GM19035 (cell line): ENCODE measurements around the gene SYNE1.

ENCODE experiments used
- ATAC-seq: cut with Tn5 transposase; IDR thresholded peaks from one replicate; pipeline ENCODE4 v1.9.1; 2021; ENCODE audit not compliant: unreplicated experiment

Gene SYNE1

DNA sequence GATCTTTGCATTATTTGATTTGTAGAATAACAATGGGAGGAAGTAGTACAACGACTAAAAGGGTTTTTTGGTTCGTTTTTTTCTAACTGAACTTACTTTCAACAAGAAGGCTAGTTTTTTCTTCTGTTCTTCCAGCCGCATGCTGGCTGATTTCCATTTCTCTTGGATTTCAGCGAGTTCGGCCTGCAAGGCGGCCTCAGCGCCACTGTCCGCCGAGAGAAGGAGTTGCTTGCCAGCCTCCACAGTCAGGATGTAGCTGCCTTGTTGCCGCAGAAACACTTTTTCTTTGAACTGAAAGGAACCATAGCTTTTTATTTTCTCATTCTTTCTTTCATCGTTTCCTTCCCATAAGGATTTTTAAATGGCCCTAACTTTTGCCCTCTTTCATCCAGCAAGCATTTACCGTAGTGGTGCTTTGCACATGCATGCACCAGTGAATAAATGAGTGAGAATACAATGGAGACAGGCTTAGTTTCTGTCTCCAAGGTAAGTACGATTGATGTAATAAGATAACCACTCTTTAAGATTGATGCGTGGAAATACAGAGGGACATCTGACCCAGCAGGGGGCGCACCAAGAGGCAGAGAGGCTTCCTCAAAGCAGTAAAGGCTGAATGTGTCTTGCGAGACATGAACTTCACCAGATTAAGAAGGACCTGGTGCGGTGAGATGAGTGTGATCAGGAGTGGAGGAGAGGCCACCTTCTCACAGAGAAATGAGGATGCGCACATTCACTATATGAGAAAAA is 430.9 kb downstream of the SYNE1 start:
- no peak for ATAC-seq

DNA sequence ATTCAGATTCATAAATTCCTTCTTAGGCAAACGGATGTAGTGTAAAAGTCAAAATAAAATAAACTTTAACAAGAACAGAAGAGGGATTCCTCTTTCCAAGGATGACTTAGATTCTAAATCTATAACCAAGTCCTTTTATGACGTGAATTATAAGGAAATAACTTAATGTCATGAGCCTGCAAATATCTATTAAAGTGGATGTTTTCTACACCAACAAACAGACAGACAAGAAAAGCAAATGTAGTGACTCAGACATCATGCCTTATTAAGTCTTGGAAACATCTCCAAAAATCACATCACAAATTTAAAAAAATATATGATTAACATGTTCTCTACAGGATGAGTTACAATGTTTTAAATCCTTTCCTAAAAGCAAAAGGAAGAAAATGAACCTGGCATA is 432.6 kb downstream of the SYNE1 start:
- ATAC-seq: no peak

DNA sequence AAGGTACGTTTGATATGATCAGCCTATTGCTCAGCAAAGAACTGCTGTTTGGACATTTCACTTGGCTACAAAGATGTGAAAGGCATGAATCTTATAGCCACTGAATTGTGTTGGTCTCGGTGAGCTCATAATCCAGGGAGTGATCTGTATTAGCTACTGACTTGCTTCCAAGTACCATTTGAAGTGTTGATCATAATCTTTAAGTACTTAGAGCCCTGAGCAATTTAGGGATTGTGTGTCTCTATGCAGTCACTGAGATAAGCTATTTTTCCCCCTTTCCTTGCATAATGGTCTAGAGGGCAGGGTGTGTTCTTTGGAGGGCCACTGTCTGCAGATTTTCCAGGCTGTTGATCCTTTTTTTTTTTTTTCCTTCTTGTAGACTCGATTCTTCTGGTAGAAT is 436.0 kb downstream of the SYNE1 start:
- ATAC-seq: no peak

DNA sequence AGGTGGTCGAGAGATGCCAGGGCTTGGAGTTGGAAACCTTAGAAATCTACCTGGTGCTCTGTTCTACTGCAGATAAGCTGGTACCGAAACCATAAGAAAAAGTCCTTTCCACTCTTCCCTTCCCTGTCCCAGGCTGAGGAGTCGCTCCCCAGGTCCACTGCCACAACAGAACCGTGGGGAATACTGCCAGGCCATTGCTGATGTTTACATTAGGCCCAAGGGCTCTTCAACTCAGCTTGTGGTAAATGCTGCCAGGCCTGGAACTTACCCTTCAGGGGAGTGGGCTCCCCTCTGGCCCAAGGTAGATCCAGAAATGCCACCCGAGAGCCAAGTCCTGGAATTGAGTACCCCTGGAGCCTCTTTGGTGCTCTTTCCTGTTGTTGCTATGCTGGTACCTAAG is 441.3 kb downstream of the SYNE1 start:
- no peak for ATAC-seq

DNA sequence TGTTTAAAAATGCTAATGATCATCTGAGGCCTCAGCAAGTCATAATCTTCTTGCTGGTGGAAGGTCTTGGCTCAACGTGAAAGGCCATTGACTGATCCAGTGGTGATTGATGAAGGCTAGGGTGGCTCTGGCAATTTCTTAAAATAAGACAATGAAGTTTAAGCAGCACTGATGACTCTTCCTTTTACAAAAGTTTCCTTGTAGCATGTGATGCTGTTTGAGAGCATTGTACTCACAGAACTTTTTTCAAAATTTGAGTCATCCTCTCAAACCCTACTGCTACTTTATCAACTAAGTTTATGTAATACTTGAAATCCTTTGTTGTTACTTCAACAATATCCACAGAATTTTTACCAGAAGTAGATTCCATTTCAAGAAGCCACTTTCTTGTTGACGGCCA is 447.4 kb downstream of the SYNE1 start:
- ATAC-seq: no peak

DNA sequence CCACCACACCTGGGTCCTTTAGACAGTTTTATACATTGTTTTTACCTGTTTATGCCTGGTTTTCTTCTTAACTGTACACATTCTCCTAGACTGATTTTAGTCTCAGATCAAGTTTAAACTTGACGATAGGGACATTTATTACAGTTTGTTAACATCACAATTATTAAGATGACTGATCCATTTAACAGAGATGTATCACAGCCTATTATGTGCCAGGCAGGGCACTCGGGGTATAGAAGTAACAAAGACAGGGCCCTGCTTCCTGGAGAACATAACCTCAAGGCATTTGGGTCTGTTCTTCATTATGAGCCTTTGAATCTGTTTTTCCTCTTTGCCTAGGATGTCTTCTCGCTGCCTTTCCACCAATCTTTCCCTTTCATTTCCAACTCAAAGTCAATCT is 449.2 kb downstream of the SYNE1 start:
- ATAC-seq: no peak

DNA sequence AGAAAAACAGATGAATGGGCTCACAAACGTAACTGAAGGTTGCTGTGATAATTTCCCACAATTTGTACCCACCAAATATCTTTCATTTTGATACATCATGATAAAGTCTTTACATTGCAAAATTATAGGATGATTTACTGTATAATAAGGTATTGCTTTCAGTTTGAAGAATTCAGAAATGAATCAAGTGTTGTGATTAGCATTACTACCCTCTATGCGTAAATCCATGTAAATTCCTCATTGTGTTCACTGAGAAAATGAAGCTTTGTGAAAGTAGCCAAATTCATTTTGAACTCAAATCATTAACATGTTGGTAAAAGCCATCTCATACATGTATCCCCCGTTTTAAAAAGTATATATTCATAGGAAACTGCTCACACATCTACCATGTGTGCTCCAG is 450.3 kb downstream of the SYNE1 start:
- no peak for ATAC-seq

DNA sequence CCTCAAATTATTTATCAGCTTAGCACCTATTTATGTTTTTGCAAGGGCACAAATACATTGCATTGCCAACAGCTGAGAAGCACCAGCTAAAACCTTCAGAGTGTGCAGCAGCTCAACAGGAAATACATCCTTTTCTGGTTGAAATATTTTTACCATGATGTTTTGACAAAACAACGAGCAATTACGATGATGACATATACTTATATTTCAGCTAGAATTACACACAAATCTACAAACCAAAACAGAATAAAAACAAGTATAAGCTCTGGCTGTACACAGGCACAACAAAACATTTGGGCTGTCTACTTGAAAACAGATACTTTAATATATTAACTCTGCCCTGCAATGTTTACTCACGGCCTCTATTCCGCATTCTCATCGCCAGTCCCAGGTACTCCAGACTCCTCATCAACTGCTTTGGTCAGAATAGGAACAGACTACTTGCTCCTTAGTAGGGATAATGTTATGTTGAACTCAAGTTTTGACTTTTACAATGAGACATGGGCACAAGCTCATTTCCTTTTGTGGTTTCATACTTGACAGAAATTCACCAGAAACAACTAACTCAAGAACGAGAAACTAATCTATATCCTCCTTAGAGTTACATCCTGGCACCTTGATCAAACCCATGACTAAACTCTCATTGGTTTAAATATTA is 452.1 kb downstream of the SYNE1 start:
- peak; percentile 60 for ATAC-seq

DNA sequence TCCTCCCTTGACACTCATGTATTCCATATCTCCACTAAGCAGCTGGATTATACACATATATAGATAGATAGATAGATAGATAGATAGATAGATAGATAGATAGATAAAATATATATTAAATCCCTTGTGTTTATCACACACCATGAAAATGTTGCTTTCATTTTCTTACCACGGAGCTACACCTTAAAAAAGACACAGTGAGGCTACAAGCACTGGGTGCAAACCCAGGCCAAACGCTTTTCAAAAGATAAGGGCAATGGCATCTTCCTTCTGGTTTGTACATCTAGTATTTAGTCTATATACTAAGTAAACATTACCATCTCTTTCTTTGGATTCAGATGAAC is 452.6 kb downstream of the SYNE1 start:
- ATAC-seq: peak; percentile 42

DNA sequence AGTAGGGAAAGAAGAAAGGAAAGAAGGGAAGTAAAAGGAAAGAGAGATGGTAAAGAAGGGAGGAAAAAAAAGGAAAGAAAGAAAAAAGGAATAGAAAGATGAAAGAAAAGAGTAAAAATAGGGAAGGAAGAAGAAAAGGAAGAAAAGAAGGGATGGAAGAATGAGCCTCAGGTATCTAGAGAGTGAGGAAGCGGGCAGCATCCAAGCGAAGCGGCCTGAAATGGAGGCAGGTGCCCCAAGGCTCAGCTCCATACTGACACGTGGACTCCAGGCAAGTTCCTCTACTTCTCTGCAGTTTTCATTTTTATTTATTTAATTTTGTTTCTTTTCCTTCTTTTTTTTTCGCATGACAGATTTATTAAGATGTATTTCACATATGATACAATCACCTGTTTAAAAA is 456.6 kb downstream of the SYNE1 start:
- no peak for ATAC-seq

DNA sequence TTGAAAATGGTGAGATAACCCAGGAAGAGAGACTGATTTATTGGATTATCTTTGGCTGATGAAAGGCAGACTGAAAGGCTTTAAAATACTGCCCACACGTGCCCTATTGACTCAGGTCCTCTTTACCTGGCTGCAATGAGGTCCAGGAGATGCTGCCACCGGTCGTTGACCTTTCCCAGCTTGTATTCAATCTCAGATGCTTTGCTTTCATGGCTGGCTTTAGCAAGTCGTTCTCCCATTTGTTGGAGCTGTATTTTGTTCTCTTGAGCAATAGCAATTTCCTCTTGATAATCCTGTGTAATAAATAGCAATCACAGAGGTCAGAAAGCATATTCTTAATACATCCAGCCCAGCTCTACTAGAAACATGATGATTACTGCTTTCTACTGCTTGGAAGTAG is 460.9 kb downstream of the SYNE1 start:
- ATAC-seq: no peak

DNA sequence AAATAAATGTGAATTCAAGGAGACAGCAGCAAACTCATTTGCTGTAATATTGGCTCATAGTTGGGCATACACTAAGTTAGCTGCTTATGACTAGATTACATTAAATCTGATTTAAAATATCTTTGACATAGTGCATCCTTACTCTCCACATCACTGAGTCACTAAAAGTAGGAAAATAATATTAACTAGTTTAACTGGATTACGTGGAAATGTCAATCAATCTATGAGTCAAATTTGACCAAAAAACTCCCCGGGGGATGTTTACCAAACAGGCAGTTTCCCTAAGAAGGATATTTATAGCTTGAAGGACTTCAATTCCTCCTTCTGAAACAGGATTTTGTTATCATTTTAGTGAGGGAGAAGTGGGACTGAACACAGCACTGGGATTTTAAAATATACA is 463.2 kb downstream of the SYNE1 start:
- ATAC-seq: no peak

DNA sequence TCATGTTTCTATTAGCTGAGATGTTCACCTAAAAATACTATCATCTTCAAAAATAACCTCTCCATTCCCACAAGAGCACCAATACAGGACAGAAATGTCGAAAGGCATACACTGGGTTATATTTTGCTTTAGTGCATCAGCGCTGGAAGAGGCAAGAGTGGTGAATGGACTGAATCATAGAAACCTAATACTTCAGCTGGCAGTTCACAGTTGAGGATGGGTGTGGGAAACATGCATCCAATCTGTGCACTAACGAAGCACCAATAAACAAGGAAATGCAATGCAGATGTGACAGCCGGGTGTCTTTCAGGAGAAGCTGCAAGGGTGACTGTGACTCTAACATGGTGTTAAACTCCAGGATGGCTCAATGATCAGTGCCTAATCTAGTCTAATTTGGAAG is 463.8 kb downstream of the SYNE1 start:
- no peak for ATAC-seq

DNA sequence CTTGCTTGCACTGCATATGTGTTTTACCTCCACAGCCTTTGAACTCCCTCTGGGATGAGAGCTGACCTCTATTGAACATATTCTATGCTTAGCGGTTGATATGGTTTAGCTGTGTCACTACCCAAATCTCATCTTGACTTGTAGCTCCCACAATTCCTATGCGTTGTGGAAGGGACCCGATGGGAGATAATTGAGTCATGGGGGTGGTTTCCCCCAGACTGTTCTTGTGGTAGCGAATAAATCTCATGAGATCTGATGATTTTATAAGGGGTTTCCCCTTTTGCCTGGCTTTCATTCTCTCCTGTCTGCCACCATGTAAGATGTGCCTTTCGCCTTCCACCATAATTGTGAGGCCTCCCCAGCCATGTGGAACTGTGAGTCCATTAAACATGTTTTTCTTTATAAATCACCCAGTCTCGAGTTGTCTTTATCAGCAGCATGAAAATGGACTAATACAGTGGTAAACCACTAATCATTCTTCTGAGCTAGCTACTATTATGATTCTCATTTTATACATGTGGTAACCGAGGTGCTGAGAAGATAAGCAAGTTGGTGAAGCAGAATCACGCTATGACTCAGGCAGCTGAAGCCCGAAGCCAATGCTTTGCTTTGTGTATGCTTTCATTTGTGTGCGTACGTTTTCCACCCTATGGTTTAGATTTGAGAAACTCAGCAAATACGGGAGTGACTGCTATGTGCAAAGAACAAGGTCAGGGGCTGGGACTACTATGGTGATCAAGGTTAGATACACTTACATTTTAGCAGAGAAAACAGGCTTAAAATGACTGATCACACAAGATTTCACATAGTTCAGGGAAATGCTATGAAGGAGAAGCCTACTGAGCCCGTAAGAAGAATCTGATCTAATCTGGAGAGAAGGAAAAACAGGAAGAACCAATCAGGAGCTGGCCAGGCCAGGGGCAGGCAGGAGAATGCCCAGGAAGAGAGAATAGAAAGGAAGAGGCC is 466.2 kb downstream of the SYNE1 start:
- peak; percentile 95 for ATAC-seq

DNA sequence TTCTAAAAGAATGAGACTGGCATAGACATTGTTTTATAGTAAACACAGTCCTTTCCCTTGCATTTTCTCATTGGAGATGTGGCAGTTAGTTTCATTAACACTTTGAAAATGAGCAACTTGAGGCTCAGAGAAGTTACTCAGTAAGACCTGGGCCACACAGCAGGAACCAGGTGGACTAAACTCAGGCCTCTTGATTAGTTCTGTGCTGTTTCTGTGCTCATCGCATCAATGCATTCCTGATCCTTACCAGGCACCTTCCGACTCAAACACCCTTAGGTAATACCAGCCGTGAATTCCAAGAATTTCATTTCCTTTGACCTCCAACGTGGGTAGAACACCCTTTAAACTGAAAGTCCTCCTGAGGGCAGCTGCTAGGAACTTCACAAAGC is 466.9 kb downstream of the SYNE1 start:
- ATAC-seq: no peak

DNA sequence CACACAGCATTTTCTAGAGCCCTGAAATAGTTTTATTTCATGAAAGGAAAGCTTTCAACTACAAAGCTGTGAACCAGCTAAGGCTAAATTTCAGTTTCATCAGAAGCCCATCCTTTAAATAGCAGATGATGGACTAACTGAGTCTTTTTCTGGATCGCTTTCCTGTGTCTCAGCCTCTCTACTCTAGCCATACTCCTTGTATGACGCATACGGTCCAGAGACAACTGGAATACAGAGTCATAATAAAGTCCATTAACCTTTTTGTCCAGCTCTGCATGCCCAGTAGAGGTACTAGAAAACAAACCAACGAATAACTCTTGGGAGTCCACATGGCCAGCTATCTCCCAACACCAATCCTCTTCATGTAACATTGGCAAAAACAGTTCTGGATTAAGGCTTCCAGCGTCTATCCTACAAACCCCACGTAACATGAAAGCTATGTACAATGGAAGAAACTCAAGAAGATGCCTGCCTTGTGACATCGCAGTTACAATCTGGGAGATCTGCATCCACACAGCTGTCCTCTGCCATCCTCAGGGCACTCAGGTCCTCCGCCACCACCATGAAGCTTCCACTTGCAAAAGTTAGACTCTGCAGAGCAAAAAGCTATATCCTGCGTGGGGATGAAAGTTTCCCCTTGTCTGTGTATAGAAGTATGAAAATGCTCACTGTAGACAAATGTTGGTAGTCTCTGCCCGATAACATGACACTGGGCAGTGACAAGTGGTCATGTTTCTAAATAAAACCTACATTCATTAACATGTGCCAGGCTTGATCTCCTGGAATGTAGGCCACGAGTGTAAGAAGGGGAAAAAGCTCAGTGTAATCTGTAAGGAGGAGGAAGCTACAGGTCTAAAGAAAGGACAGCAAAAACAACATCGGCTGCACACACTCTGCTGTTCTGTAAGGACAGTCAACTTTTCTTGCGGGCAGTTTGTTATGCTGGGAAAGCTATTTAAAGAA is 469.2 kb downstream of the SYNE1 start:
- no peak for ATAC-seq

DNA sequence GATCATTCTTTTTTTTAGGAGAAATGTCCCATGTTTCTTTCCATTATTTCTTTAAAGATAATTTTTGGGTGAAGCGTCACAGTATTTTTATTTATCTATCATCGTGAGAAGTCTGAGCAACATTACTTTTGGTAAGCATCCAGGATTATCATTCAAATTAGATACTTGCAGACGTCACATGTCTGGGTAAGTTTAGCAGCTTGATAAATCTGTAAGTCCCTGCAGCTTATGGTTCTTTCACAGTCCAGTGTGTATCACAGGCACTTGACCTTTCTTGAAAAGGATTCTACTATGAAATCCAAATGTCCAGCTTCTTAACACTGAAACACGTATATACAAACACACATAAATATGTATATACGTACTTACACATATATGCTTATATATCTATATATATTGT is 470.3 kb downstream of the SYNE1 start:
- no peak for ATAC-seq

DNA sequence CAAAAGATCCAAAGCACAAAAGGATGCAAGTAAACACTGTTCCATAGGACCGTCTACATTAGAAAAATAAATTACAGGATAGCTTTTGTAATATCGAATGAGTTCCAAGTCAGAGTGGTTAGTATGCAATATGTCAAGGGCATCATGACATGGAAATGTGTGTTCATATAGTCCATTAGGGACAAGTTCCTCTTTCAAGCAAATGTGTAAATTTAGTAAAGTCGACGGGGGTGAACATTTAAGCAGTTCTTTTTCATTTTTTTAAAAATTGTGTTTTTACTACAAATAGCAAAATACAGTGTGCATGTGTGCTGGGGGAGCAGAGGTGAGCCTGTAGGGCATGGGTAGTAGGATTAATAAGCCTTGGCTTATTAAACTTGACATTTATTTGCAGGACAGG is 470.7 kb downstream of the SYNE1 start:
- no peak for ATAC-seq

DNA sequence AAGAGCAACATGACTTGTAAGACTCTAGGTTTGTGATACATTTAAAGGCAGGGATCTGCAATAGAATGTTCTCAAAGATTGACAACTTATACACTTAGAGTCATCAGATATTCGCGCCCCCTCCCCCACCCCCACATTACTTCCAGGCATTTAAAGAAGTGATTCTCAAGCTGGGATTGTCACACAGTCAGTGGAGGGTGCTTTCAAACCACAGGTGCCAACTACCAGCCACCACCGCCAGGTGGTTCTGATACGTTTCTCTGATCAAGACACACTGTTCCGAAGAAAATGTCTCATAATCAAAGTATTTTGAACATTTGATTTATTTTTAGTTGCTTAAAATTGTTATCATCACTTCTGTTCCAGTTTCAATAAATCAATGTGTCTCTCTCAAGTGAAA is 472.2 kb downstream of the SYNE1 start:
- no peak for ATAC-seq

DNA sequence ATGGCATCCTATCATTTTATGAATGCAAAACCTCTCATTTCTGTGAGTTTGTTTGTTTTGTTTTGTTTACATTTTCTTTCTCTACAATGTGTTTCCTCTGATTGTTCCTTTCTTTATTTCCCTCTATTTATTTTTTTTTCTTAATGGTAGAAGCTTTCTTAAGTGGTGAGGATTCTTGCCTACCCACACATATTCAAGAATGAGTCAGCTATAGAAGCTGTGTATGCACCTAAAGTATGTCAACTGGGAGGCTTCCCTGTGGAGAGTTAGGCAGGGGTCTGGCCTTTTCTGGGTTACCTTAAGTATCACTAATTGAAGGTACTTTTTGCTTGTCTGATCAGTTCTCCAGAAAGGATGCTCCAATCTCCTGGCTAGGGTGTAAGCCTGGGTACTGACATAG is 475.7 kb downstream of the SYNE1 start:
- peak; percentile 55 for ATAC-seq

DNA sequence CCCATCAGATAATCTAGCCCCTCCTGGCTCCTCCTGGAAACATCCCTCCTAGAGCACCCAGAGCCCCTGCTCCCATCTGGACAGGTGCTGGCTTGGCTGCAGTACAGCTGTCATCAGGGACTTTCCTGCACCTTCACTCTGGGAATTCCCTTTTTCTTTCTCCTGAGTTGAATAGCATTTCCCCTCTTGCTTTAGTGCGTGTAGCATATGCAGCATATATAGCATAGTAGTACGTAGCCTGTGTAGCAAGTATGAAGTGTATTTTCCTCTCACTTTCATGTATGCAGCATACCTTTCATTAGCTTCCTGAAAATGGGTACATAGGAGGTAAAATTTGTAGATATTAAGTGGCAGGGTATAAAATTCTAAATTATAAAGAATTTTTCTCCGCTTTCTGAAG is 476.8 kb downstream of the SYNE1 start:
- ATAC-seq: peak; percentile 84
